GM18870 (cell line): ENCODE measurements around the gene LMAN2.
"Not testable (repeated sequence)": the region's sequence is repeated elsewhere in the genome, so short reads cannot be mapped to it uniquely, and the experiment has no call there.

Experiments used
- ATAC-seq: cut with Tn5 transposase; IDR thresholded peaks from one replicate; pipeline ENCODE4 v1.9.1; 2021; ENCODE audit warnings: moderate library complexity; ENCODE audit not compliant: unreplicated experiment

LMAN2 gene

DNA sequence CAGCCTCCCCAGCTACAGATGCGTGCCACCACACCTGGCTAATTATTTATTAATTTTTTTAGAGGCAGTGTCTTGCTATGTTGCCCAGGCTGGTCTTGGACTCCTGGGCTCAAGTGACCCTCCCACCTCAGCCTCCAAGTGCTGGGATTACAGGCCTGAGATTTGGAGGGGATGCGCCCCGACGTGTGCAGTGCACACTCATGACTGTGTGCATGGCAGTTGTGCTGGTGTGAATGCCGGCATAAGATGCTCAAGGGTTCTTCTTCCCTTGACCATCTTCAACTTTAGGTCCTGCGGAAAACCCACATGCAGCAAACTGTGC is 29.3 kb upstream of the LMAN2 start:
- no peak for ATAC-seq

DNA sequence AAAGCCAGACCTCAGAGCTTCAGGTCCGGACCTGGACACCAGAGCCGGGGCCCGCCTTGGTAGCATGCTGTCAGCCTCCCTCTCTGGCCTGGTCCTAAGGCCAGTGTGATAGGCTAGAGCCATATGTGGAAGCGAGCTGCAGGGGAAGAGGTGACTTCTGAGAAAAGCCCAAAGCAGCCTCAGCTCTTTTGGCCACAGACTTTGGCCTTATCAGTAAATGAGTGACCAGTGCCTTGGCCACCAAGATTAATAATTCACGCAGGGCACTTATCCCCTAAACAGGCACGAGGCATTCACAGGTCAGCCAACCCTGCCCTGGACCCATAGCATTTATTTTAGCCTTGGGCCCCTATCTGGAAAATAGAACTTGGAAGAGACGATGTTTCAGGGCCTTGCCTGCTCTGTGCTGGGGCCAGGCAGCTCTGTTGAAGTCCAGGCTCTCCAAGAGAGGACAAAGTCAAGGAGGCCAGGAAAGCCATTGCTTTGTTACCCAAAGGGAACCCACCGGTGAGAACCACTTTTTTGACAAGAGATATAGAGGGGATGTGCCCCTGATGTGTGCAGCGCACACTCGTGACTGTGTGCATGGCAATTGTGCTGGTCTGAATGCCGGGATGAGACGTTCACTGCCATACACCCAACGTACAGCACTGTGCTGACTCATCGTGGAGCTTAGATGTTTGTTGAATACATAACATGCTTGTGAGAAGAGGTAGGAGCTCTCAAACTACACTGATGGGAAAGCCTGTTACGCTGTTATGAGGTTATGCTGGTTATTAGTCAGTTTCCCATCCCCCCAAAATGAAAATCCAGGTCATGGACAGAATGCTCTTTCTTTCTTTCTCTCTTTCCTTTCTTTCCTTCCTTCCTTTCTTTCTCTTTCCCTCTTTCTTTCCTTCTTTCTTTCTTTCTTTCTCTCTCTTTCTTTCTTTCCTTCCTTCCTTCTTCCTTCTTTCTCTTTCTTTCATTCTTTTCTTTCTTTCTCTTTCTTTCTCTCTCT is 27.7 kb upstream of the LMAN2 start:
- ATAC-seq: peak; percentile 52

DNA sequence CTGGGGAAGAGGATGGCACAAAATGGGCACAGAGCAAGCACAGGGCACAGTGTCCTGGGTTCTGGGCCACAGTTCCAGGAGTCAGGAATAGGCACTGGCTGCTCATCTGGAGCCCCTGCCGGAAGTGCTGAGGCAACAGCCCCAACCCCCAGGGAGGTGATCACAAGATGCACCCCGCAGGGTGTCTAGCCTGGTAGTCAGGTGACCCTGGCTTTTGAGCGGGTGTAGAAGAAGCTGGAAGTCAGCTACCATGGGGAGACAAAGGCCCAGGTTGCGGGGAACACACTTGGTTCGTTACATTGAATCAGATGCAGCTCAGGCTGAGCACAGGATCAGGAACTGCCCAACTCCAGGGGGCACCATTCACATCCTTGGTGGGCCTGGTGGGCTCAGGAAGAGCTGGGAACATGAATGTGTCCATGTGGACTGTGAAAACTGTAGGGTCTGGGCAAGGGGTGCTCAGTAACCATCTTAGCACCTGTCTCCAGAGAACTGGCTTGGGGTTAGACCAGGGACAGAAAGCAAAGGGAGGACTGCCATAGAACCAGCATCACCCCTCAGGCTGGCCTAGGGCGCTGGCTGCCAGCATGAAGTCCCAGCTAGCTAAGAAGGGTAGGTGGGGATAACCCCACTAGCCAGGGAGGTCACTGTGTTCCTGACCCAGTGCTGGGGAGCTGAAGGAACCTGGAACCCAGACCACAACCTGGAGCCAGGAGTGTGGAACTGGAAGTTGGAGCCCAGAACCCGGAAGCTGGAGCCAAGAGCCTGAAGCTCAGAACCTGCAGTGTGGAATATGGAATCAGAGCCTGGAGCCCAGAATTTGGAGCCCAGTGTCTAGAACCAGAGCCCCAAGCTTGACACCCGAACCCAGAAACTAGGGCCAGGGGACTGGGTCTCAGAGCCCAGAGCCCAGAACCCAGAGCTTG is 26.6 kb upstream of the LMAN2 start:
- ATAC-seq: no peak

DNA sequence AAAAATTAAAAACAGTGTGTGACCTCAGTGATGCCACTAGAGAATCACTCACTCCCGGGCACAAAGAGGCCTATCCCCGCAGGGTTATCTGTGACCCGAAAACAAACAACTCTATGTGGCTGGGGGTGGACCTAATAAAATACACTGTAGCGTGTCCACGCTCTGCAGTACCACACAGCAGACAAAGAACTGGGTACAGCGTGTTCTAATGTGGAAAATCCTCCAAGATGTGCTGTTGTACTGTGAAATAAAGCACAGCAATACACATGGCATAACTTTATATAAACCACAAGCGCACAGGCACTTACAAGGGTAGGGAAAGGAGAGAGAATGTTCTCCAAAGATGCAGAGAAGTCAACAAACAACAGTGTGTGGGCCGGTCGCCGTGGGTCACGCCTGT is 24.6 kb upstream of the LMAN2 start:
- no peak for ATAC-seq

DNA sequence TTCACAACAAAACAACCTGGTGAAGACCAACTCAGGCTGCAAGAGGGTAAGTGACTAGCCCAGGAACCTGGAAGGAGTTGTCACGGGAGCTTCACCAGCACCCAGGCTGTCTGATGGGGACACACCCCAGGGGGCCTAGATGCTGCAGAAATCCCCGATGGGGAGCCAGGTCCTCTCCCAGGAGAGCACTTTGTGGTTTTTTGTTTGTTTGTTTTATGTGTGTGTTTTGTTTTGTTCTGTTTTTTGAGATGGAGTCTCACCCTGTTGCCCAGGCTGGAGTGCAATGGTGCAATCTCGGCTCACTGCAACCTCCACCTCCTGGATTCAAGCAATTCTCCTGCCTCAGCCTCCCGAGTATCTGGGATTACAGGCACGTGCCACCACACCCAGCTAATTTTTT is 24.0 kb upstream of the LMAN2 start:
- ATAC-seq: not testable (repeated sequence)

DNA sequence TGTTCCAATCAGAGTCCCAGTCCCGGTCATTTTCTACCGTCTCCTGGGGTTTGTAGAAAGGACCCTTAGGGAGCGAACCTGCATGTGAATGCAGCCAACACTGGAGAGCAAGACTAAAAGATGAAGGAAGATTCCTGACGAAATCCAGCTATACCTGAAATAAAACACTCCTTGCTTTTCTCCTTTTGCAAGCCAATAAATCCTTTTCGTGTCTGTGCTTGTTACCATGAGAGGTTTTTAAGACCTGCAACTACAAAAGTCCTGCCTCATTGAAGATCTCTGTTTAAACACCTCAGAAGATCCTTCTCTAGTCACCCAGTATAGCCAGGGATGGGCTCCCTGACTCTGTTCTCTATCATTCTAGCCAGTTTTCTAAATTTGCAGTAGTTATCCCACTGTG is 22.7 kb upstream of the LMAN2 start:
- ATAC-seq: no peak

DNA sequence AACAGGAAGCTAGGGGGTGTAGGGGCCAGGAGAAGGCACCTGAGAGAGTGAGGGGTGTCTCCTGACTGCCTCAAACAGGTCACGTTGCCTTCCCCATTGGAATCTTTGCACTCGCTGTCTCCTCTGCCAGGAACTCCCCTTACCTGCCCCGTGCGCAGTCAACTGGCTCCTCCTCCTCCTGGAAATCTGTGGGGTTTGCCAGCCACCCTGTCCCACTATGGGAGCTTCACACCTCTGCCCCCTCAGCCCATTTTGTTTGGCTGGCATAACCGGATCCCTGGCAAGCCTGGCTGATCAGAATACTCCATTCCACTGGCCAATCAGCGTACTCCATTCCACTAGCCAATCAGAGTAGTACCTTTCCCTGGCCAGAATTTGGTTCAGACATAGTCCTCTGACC is 22.3 kb upstream of the LMAN2 start:
- ATAC-seq: no peak

DNA sequence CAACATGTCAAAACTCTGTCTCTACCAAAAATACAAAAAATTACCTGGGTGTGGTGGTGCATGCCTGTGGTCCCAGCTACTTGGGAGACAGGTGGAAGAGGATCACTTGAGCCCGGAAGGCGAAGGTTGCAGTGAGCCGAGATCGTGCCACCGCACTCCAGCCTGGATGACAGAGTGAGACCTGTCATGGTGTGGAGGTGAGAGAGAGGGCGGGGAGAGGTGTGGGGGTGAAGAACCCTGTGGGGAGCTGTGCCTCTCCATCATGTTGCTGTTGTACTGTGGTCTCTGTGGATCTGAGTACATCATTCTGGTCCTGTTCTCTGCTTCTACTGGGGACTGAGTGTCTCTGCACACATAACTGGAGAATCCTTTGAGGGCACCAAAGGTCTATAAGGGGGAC is 21.4 kb upstream of the LMAN2 start:
- ATAC-seq: no peak

DNA sequence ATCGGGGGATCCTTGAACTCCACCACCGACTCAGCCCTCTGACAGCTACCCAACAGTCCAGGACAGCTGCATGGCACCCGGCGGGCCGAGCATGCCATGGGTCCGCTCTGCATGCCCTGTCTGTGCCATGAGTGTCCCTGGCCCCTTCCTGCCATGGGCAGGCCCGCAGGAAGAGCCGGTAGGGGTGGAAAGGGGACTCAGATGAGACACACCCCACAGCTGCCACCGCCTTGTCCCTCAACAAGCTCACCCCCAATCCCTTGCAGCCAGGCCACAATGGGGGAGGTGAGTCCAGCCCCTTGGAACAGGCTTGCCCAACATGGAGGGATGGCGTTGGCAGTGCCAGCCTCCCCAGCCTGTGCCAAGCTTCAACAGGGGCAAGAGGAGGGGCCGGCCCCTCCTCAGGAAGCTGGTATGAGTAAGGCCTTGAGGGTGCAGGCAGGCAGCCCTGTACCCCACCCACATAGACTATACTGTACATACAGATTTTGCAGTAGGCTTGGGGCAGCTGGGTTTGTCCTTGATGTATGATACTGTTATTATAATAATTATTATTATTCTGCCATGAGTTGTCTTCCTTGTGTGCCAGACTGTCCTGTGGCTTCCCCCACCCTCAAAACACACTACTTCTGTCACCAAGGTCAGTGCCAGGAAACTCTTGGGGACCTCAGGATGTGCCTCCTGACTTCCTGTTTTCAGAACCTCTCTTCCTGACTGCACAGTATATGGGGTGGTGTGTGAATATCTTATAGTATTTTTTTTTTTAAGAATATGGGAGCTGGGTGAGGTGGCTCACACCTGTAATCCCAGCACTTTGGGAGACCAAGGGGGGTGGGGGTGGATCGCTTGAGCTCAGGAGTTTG is 20.8 kb upstream of the LMAN2 start:
- no peak for ATAC-seq

DNA sequence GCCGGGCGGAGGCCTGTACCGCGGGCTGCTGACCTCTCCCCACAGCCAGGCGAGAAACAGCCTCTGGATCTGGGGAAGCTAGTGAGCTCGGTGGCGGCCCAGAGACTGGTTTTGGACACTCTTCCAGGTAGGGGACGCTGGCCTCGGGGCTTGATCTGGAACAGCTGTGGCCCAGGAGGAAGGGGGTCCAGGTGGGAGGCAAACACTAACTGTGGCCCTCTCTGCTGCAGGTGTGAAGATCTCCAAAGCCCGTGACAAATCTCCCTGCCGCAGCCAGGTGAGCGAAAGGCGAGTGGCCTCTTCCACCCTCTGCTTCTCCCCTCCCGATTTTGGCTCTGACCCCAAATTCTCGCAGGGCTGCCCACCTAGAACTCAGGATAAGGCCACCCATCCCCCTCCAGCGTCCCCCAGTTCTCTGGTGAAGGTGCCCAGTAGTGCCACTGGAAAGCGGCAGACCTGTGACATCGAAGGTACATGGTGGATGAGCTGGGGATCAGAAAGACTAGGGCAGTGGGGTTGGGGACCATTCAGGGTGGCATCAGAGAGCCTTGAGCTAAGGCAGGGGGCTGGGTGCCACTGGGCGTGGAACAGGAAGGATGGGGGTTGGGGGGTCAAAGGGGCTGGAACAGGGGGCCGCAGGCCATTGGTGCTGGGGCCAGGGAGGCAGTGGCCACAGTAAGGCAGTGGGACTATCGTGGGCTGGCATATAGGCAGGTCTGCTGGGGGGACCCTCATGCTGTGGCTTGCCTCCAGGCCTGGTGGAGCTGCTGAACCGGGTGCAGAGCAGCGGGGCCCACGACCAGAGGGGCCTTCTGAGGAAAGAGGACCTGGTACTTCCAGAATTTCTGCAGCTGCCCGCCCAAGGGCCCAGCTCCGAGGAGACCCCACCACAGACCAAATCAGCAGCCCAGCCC is 19.9 kb upstream of the LMAN2 start:
- ATAC-seq: no peak

DNA sequence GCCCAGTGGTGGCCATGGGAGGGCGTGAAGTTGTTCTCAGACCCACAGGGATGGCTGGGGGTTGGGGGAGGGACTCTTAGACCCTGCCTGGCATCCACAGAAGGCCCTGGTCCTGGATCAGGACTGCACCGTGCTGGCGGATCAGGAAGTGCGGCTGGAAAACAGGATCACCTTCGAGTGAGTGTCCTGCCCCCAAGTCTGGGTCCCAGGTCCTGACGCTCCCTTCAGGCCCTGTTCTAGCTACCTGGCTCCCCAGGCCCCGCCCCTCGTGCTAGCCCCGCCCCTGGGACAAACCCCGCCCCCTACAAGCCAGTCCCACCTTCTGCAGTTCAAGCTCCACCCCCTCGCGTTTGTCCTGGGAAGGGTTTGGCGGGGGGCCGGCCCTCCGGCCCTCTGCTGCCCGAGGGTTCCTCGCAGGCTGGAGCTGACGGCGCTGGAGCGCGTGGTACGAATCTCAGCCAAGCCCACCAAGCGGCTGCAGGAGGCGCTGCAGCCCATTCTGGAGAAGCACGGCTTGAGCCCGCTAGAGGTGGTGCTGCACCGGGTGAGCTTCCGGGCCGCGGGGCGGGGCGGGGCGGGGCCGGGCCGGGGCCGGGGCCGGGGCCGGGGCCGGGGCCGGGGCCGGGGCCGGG is 19.1 kb upstream of the LMAN2 start:
- no peak for ATAC-seq

DNA sequence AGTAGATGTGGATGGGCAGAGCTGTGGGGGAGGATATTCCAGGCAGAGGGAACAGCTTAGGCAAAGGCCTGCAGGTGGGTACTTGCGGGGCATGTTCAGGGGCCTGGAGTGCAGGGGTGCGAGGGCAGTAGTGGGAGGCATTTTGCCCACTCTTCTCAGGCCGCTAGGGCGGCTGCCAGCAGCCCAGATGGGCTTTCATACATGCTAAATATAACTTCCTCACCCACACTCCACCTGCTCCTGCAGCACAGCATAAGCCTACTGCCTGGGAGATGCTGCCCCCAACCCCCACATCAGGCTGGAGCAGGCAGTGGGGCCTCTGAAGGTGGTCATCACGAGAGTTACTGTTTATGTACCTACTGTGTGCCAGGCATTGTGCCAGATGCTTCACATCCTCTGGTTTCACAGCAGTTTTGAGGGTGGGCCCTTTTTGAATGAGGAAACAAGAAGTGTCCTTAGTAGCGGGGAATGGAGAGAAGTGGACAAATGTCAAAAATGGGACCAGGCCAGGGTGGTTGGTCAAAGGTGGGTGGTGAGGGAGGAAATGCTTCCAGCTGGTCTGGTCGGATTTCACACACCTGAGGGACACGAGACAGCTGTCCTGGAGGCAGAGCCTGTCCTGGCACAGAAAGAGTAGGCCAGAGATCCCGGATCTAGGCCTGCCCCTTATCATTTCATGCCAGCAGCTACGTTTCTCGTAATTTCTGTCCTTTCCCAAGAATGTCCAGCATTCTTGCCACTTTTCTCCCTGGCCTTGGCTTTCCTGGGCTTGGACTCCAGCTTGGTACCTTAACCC is 18.4 kb upstream of the LMAN2 start:
- no peak for ATAC-seq

DNA sequence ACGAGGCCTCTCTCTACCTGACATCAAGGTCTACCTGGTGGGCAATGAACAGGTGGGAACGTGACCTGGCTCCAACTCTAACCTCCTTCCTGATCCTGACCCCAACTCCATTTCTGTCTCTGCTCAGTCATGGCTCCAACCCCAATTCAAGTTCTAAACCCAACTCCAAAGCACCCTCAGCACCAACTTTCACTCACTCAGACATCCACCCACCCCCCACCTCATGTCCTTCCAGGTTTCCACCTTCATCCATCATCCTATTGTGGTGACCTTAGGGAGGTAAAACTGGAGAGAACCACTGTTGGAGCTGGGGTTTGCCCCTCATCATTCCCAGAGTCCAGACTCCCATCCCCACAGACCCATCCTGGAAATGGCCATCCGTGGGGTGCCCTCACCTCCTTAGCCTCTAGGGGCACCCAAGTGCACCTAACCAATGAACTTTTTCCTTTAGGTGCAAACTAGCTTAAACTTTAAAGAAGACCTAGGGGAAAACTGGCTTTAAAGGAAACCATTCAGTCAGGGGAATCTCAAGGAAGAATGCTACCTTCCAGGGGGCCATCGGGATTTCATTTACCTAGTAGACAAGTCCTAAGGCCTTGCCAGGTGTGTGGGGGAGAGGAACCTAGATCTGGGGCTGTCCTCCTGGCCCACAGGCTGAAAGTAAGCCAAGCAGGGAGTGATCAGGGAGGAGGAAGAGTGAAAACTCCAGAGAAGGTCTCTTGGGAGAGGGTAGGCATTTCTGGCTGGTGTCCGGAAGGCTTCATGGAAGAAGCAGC is 17.6 kb upstream of the LMAN2 start:
- no peak for ATAC-seq

DNA sequence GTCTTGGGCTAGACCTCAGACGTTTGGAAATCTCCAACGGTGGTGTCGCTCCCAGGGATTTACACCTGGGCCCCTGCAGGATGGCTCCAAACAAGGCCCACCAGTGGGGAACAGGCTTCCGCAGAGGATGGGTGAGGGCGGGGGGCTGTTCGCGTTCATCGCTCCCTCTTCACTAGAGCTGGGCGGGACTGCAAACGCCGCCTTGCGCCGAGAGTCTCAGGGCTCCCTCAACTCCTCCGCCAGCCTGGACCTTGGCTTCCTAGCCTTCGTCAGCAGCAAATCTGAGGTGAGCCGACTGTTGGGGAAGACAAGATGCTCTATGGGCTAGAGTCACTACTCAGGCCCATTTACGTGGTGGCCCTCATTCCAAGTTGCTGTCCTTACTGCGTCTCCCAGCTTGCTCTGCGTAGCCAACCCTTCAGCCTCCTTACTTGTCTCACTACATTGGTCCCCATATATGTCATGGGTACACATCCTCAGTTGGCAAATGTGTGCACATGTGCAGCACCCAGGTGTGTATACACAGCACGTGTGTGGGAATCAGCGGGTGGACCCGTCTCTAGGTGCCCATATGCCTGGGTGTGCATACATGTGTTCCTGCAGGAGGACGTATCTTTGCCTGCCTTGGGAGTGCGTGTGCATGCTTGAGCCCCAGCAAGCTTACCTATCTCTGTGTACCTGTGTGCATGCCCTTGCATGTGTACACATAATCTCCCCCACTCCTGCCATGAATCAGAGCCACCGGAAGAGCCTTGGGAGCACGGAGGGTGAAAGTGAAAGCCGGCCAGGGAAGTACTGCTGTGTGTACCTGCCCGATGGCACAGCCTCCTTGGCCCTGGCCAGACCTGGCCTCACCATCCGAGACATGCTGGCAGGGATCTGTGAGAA is 16.8 kb upstream of the LMAN2 start:
- ATAC-seq: no peak

DNA sequence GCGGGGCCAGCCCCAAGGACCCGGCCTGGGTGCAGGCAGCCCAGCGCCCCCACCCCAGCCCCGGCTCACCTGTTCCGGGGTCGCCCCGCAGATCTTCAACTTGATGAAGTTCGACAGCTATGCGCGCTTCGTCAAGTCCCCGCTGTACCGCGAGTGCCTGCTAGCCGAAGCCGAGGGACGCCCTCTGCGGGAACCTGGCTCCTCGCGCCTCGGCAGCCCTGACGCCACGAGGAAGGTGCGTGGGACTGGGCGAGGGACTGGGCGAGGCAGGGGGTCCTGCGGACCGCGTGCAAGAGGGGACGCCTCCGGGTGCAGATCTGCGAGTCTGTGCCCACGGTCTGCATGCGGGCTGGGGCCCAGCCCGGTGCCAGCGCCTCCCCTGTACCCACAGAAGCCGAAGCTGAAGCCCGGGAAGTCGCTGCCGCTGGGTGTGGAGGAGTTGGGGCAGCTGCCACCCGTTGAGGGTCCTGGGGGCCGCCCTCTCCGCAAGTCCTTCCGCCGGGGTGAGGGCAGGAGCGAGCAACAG is 15.9 kb upstream of the LMAN2 start:
- no peak for ATAC-seq

DNA sequence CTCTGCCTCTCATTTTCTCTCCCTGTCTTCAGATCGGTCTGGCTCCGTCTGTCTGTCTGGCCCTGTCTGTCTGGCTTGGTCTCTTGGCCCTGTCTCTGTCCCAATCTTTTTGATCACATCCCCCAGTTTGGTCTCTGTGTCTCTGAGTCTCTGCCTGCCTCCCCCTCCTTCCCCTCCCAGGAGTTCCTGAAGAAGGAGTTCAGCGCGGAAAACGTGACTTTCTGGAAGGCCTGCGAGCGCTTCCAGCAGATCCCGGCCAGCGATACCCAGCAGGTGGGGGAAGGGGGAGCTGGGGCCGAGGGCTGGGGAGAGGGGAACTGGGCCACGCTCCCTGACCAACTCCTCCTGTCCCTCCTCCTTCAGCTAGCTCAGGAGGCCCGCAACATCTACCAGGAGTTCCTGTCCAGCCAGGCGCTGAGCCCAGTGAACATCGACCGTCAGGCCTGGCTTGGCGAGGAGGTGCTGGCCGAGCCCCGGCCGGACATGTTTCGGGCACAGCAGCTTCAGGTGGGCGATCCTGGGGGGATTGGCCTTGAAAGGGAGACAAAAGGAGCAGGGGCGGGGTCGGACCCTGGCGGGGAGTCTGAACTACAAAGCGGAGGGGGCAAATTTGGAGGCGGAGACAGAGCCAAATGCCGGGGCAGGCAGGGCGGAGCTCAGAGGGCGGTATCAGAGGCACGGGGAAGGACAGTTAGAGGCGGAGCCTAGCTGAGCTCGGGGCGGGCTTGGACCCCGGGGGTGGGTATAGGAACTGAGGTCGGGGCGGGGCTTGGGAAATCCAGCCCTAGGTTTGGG is 15.3 kb upstream of the LMAN2 start:
- no peak for ATAC-seq
